G401 (cell line): ENCODE data around the gene PNMA8C. TPM values are rescaled to one million over a fixed set of nuclear protein-coding genes. Genes with fewer than 3 reads are reported as not detected.
A peak's percentile ranks its signal among the peaks of the same experiment; 100 is the strongest.
"Not testable (repeated sequence)": the region's sequence is repeated elsewhere in the genome, so short reads cannot be mapped to it uniquely, and the experiment has no call there.

Experiments
- DNase-seq: peaks from one replicate; pipeline ENCODE4 v3.0.0-alpha.2; 2015; ENCODE audit warnings: low spot score
- in situ Hi-C: cut with HindIII; loops from 2 replicates; pipeline ENCODE4 v1.10.0; 2016; ENCODE audit warnings: low sequenced_read_pairs, mixed read lengths
- total RNA-seq: library from RNA; depleted of rRNA; stranded (reverse); fragments of >200 nt; shearing (Covaris generic); gene quantifications from 2 replicates; pipeline ENCODE4 v1.2.3, GENCODE V29; 2014

The PNMA8C gene
- total RNA-seq, 1 experiment from 2014 or later = not detected

DNA sequence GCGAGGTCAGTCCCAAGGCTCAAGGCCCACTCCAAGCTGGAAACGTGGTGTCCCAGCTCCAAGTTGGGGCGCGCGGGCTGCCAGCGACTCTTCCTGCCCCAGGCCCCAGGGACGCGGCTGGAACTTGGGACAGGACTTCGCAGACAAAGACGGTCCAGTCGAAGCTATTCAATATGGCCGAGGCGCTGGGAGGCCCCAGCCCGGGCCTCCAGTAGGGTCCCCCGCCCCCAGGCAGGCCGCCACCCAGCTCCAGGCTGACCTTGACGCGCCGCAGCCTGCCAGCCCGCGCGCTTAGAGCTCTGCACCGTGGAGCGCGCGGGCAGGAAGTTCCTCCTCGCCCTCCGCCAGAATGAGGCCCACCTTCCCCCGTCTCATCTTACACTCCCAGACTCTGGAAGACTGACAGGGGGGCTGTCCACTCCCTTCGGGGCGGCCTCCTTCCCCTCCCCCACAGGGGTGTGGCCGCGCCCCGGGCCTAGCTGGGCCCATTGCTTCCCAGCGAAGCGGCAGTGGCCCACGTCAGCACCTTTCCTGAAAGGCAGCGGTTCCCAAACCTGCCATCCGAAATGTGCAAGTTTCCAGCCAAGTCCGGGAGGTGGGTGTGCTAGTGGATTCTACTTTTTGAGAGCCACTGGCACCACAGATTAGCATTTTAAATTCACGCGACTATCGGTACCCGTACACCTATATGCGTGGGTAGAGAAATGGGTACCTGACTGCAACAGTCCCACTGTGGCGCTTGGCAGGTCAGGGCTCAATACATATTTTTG, 15.3 kb downstream of the PNMA8C start, which contains the start of gene CCDC8:
TSS of gene CCDC8 (minus strand) at position 303 of the 770 bp plus-strand sequence. CDS start 754 bp downstream, outside the sequence.
- in situ Hi-C loops = no loop called here
- DNase-seq = peak; percentile 69

DNA sequence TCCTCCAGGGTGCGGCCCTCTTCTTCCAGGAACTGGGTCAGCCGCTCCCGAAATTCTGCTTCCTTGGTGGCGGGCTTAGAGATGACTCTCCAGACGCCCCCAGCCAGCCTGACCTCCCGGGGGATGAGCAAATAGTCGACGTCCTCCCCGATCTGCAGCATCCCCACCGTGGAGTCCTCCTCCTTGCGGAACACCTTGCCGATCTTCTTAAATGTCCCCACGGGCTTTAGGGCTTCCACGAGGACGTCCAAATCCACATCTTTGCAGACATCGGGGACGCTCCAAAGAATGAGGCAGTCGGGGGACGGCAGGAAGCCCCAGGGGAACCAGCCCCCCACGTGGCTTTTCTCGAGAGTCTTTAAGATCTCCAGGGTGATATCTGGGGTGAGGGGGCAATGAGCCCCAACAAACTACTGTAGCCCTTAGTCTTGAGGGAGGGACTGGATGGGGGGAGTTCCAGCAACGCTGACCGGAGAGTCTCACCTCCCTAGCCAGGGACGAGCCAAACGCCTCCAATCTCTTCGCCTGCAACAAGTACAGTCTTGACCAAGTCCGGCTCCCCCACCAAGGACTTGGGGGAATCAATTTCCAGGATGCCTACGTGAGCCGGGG, 16.0 kb downstream of the PNMA8C start:
- in situ Hi-C loops = no loop called here
- DNase-seq = no peak

DNA sequence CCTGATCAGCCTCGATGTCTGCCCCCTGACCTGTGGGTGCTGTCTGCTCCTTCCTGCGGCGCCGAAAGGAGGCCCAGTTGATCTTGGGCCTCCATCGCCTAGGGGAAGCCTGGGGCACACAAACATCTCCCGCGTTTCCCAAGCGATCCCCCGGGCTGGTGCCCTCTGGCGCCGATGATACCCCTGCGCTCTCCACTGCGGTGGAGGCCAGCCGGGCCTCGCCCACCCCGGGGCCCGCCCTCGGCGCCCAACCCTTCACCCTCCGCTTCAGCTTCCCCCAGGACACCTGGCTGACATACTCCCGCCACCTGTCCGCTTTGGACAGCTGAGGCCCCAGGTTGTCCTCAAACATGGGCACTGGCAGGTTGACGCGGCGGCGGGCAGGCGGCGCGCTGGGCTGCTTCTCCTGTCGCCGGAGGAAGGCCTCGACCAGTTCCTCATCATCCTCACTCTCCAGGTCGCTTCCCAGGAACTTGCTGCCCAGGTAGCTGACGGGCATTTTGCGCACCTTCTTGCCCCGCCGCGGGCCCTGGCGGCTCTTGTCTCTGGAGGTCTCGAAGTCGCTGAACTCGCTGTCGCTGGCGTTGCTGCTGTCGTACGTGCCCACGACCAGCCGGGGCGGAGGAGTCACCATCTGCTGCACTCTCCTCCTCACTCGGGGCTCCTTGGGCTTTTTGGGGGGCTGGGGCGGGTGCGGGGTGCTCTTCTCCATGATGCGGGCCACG, 16.6 kb downstream of the PNMA8C start:
- no peak for DNase-seq

DNA sequence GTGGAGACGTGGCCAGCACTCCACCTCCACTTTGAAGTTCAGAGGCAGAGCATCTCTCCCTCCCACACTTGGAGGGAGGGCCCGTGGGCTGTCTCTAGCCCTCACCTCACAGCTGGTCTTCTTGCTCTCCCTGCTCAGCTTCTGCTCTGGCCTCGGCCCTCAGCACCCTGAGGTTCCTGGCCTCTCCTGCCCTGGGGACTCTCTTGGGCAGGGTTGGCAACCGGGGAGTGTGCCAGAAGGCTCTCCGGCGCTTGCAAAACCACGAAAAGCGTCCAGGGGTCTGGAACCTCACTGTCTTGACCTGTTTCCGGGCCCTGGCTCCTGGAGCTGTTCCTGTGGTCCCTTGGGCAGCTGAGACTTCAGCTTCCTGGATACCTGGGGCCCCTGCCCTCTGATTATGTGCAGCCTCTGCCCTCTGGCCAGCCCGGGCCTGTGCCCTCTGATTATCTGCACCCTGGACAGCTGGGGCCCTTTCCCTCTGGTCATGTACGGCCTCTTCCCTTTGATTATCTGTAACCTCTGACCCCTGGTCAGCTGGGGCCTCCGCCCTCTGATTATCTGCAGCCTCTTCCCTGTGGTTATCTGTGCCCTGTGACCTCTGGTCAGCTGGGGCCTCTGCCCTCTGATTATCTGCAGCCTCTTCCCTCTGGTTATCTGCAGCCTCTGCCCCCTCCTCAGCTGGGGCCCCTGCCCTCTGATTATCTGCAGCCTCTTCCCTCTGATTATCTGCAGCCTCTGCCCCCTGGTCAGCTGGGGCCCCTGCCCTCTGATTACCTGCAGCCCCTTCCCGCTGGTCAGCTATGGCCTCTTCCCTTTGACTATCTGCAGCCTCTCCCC, 17.4 kb downstream of the PNMA8C start:
- in situ Hi-C loops = no loop called here
- no peak for DNase-seq

More for the DNA sequence above, 16.6 kb downstream of the PNMA8C start:
- in situ Hi-C loops = no loop called here

DNA sequence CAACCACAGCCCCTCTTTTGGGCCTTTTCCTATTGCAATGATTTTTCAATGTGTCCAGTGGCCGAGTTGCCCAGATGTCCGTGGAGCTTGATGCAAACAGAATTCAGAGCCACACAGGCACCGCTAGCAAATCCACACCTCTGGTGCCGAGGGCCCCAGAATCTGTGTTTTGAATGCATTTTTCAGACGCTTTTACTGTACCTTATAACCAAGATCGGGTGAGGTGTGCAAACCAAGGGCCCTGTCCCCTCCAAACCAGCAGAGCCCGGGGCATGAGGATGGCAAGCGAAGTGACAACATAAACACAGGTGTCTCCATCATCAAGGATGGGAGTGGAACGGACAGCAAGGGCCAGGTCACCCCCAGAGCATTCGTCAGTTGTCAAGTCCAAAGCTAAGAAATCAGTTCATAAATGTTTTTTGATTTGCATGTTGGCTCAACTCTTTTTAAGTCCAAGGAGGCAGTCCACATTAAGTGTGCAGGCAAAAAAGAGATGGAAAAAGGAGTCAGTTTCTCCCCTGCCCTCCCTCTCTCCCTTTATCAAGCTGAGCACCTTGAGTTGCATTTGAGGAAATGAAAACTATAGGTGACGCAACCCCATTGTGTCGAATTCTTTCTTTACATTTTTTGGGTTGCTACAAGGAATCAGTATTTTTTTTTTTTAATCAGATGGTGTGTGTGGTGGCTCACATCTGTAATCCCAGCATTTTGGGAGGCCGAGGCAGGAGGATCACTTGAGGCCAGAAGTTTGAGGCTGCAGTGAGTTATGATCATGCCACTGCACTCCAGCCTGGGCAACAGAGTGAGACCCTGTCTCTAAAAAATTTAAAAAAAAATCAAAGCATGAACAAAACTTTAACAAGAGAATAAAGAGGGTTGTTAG, 18.3 kb downstream of the PNMA8C start:
- DNase-seq = no peak
- in situ Hi-C loops = no loop called here

DNA sequence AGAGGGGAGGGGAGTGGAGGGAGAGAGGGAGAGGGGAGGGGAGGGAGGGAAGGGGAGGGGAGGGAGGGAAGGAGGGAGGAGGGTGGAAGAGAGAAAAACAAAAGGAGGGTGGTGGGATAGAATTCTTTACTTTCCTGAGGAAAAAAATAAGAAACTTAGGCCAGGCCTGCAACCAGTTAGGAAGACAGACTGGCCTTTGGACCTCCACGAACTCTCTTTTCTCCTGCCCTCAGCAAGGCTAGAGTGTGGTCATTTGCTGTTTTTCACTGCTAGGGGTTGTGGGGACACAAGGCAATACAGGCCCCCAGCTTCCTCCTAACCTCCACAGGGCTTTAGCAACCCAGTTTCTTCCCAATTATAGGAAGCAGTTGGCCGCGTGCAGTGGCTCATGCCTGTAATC, 19.5 kb downstream of the PNMA8C start:
- no peak for DNase-seq
- in situ Hi-C loops = no loop called here

DNA sequence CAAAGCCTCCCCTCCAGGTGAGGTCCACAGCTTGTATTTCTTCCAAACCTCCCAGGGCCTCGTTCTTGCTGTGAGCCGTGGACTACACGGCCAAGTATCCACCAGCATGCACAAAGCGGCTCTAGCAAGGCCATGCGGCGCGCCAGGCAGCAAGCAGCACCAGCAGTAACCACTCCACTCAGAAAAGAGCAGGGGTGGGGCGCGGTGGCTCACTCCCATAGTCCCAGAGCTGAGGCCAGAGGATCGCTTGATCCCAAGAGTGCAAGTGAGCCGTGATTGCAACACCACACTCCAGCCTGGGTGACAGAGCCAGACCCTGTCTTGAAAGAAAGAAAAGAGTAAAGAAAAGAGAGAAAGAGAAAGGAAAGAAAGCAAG, 20.1 kb downstream of the PNMA8C start:
- no peak for DNase-seq
- in situ Hi-C loops = no loop called here

DNA sequence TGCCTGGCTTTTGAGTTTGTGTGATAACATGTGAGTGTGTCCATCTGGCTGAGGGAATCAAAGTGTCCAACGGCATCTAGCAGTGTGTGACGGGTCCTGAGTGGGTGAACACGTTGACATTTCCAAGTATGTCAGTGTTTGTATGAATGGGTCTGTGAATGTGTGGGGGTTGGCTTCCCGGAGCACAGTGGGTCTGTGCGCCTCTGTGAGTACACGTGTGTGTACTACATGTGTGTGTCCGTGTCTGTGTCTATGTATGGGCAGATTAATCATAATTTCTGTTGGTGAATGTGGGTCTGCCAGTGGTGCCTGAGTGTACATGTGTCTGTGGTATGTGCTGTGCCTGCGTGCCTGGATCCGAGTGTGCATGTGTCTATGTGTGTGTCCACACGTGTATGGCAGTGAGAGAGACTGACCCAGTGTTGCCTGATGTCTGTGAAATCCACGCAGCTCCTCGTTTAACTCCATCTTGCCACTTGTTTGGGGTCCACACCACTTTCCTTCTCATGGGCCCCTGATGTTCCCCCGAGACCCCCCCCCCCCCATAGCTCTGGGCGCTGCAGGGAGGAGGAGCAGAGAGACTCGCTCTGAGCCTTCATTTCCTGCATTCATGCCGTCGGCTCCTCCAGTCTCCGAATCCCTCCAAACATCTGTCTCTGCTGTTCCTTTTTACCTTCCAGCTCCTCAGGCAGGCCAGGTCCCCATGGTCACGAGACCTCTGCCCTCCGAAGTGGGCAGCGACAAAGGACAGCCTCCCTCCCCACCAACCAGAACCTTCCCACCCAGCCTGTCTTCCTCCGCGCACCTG, 20.7 kb downstream of the PNMA8C start:
- no peak for DNase-seq
- in situ Hi-C loops = no loop called here

DNA sequence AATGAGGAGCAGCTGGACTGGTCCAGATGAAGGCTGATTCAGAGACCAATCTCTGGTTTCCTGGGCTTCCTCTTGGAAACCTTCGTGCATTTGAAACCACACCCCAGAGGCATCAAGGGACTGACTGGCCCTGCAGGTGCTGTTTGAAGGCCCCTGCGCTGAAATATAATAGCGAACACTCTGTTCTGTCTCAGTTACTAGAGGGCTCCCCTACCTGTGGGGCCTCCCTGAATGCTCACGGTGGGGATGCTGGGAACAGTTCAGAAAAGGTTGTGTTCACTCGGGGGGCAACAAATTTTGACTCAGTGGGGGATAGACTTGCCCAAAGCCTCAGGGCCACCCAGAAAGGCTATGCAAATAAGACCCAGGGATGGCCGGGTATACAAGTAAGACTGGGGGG, 21.8 kb downstream of the PNMA8C start:
- in situ Hi-C loops = no loop called here
- no peak for DNase-seq

DNA sequence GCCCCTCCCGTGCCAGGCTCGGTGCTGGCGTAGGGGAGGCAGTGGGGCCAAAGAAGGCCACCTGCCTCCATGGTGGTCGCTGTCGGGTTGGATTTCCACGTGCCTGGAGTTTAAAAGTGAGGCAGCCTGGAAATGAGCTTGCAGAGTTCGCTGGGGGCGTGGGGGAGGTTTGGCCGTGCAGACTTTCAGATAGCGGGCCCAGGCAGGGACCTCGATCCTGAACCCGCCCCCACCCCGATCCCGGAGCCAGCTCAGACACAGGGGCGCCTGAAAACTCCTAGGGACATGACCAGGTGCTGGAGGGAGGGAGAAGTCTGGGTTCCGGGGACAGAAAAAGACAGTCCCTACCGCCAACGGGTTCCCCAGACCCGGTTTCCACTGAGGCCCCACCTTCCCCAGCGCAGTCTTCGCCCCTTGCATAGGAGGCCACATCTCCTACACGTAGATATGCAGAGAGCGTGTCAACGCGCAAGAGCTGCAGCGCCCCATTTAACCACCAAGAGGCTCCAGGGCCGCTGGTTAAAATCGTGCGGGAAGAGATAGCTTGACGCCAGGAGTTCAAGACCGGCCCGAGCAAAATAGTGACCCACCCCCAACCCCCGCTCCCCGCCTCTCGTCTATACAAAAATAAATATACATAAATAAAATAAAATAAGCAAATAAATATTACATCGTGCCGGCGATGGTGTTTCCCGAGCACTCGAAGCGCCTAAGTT, 23.8 kb downstream of the PNMA8C start:
- in situ Hi-C loops = no loop called here

DNA sequence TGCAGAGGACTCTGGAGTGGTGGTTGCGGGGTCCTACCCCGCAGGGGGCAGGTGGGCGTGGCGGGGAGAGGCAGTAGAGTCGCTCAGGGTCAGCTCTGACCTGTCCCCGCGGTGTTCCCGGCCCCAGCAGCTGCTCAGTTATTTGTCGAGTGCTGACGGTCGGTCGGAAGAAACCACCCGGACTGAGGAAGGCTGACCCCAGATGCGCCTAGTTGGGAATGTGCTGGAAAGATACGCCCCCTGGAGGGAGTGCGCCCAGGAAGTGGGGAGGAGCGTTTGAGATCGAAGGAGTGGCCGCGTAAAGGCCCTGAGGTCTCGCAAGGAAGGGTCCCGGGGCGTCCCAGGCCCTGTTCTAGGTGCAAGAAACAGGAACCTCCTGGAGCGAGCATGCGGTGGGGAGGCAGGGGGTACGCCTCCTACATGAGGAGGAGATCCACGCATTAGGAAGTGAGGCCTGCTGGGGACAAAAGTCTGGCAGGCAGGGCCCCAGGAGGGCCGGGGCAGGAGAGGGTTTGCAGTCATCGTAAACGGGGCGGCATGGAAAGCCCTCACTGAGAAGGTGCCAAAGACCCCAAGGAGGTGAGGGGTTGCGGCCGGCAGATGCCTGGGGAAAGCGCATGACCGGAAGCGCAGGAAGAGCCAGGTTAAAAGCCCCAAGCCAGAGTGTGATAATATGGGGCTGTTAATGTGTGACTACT, 24.5 kb downstream of the PNMA8C start:
- in situ Hi-C loops = no loop called here

More for the DNA sequence above, 23.8 kb downstream of the PNMA8C start:
- DNase-seq = peak; percentile 47

DNA sequence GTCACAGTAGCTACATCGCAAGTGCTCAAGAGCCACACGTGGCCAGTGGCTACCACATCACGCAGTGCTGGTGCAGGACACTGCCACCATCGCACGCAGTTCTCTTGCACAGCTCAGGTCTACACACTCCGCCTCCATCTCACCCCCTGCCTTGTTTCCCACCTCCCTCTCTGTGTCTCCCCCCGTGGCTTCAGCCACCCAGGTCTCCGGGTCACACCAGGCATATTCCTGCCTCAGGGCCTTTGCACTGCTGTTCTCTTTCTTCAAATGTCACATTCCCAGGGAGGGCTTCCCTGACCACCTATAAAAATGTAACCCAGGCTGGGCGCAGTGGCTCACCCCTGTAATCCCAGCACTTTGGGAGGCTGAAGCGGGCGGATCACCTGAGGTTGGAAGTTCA, 26.0 kb downstream of the PNMA8C start:
- in situ Hi-C loops = no loop called here
- DNase-seq = no peak

More for the DNA sequence above, 24.5 kb downstream of the PNMA8C start:
- peak; percentile 39 for DNase-seq

DNA sequence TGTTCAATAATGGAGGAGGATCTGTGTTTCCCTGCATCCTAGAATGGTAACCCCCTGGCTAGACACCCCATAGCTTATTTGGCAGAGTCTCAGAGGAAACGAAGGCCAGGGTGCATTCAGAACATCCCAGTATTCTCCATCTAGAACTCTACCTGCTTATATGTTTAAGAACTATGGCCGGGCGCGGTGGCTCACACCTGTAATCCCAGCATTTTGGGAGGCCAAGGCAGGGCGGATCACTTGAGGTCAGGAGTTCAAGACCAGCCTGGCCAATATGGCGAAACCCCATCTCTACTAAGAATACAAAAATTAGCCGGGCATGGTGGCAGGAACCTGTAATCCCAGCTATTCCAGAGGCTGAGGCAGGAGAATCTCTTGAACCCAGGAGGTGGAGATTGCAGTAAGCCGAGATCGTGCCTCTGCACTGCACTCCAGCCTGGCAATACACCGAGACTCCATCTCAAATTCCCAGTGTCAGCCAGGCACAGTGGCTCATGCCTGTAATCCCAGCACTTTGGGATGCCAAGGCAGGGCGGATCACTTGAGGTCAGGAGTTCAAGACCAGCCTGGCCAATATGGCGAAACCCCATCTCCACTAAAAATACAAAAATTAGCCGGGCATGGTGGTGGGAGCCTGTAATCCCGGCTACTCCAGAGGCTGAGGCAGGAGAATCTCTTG, 30.8 kb downstream of the PNMA8C start:
- in situ Hi-C loops, DNase-seq: not testable (repeated sequence)

DNA sequence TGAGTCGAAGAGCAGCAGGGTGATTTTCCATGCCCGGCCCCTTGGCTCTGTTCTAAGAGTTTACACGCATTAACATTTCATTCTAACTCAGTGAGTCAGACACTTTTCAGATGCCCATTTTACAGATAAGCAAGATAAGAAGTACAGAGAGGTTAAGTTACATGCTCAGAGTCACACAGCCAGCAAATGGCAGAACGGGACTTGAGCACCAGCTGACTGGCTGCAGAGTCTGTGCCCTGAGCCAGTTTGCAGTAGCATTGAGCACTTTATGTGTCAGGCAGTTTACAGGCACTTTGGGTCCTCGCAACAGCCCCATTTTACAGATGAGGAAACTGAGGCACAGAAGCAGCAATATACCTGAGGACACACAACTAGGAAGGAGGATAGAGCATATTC, 34.3 kb downstream of the PNMA8C start:
- in situ Hi-C loops = no loop called here
- DNase-seq = no peak

DNA sequence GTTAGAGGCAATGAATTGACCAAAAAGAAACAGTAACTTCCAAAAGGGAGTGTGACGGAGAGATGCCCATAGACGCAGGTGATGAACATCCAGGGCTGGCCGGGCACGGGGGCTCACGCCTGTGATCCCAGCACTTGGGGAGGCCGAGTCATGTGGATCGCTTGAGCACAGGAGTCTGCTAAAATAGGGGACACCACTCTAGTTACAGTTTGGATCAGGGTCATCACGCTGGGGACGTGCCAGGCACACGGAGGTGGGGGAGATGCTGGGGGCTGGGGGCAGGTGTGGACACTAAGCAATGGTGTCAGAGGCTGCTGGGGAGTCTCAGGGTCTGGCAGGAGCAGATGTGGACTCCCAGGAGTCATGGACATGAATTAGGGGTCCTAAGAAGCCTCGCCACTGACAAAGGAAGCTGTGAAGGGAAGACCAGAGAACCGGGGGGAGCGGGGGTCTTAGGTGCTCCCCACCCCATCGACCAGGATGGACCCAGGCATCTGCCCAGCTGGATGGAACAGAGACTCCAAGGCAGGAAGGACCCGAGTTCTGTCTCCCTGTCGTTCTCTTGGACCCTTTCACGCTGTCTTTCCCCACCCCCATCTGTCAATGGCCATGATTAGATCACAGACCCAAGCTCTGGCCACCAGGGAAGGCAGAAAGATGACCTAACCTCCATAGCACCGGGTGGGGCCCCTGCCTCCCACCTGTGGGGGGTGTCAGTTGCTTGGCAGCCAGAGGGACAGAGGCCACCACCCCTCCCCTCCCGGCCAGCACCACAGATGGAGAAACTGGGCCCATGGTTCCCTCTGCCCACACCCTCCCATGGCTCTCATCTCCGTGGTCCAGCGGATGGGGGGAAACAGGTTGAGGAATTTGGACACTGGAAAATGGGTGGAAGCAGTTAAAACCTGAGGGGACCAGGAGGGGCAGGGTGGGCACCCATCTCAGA, 35.0 kb downstream of the PNMA8C start:
- in situ Hi-C loops = no loop called here
- DNase-seq = no peak
